Glomerular visceral epithelial cell (primary cell): ENCODE measurements around the gene IL15RA.
"Not testable (repeated sequence)": the region's sequence is repeated elsewhere in the genome, so short reads cannot be mapped to it uniquely, and the experiment has no call there.

Experiments
- DNase-seq: peaks from one replicate; pipeline ENCODE4 v3.0.0-alpha.2; 2016; ENCODE audit errors: extremely low spot score

IL15RA gene

GRCh38 chr10:5970527-5970926, 6.8 kb downstream of the IL15RA start:
- no peak for DNase-seq

GRCh38 chr10:5970066-5970465, 7.3 kb downstream of the IL15RA start:
- DNase-seq = no peak

DNA sequence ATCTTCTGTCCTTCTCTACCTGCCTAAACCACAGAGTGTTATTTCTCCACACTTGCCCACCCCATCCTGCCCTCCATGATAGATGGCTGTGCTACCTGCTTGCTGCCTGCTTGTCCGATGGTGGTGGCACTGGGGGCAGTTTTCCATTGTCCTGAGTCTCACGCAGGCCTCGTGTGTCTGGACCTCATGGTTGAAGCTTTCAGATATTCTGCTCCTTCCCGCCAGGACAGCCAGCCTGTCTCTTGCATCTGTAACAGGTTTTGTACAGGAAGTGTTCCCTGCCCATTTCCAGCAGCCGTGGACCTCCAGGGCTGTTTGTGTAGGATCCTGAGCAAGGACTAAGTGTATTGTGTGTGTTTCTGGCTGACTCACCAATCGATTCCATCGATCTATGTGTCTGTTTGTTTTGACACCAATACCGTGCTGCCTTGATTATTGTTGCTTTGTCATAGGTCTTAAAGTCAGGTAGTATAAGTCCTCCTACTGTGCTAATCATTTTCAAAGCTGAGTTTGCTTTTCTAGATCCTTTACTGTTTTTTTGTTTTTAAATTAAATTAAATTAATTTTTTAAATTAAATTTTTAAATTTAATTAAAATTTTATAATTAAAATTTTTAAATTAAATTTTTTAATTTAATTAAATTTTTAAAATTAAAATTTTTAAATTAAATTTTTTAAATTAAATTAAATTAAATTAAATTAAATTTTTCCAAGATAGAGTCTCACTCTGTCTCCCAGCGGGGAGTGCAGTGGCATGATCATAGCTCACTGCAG, 8.5 kb downstream of the IL15RA start:
- no peak for DNase-seq

DNA sequence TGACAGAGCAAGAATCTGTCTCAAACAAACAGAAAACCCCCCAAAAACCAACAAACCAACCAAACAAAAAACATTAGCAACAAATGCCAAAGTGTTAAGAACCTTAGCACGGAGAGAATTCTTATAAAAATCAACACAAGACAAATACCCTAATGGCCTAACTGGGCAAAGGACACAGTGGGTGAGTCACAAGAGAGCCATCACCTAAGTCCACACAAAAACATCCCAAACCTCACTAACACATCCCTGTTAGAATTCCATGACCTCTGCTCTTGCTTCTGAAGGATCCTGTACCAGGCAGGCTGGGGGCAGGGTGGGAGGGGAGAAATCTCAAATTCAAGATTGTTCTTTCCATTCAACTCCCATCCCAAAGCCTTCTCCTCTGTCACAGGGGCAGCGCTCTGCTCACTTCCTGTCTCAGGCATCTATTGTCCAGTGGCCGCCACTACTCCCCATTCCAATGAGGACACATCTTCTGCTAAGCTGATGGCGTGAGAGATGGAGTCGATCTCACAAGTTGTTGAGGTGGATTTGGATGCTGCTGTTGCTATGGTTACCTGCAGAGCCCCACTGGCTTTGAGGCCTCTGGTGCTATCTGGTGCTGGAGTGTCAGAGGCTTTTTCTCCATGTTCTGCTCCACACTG, 9.2 kb downstream of the IL15RA start:
- no peak for DNase-seq

- DNase-seq = peak; percentile 53
Measured at GRCh38 chr10:5965266-5965665, 12.1 kb downstream of the IL15RA start.

GRCh38 chr10:5964736-5965135, 12.6 kb downstream of the IL15RA start:
- DNase-seq = no peak

- DNase-seq = no peak
Measured at GRCh38 chr10:5963591-5963990, 13.8 kb downstream of the IL15RA start.

GRCh38 chr10:5963071-5963470, 14.3 kb downstream of the IL15RA start:
- no peak for DNase-seq

- not testable (repeated sequence) for DNase-seq
Measured at GRCh38 chr10:5962358-5962940, 14.9 kb downstream of the IL15RA start.

GRCh38 chr10:5961405-5962100, 15.8 kb downstream of the IL15RA start:
- no peak for DNase-seq

- DNase-seq = not testable (repeated sequence)
Measured at GRCh38 chr10:5960973-5961275, 16.4 kb downstream of the IL15RA start.

DNA sequence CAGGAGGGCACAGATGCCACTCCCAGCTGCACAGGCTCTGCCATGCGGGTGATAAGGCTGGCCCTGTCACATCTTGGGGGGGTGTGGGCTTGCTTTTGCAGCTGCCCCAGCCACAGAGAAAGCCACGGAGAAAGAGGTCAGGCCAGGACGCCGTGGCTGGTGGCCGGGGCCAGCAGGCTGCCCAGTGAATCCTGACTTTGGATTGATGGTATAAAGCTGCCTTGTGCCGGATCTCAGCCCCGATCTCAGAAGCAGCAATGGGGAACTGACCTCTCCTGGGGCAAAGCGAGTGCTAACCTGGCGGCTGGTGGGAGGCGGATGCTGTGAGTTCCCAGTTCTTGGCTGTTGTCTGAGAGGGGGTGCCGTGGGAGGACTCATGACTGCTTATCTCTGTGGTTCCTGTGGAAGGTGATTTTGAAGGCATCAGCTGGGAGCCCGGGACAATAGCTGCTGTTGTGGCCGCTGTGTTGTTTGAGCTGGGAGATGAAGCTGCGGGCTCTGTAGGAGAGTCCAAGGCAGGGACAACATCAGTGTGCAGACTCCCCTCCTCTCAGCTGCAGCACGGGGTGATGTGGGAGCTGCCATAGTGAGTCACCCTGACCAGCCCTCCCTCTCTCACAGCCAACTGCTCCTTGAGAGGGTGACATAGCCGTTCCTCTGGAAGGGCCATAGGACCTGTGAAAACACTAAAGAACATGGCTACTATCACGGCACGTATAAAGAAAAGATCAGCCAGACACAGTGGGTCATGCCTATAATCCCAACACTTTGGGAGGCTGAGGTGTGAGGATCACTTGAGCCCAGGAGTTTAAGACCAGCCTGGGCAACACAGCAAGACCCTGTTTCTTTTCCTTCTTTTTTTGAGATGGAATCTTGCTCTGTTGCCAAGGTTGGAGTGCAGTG, 17.0 kb downstream of the IL15RA start:
- no peak for DNase-seq

DNA sequence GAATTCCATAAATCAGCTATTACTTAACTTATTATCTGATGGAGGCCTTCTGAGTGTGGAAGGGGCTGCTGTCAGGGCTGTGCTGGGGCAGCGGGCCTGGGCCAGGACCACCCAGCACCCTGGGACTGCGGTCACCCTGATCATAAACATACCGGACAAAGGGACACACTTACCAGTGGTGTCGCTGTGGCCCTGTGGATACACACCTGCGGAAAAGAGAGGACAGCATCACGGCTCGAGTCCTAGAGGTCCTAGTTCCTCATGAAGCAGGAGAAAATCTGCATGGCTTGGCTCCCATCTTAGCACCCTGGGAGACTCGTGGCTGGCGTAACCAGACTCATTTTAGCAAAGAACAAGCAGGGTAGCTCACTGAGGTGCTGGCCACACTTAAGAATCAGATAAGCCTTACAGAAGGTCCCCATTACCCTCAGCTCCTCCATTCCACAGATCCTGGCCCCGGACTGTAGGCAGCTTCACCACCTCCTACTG, 17.7 kb downstream of the IL15RA start:
- DNase-seq = no peak

DNA sequence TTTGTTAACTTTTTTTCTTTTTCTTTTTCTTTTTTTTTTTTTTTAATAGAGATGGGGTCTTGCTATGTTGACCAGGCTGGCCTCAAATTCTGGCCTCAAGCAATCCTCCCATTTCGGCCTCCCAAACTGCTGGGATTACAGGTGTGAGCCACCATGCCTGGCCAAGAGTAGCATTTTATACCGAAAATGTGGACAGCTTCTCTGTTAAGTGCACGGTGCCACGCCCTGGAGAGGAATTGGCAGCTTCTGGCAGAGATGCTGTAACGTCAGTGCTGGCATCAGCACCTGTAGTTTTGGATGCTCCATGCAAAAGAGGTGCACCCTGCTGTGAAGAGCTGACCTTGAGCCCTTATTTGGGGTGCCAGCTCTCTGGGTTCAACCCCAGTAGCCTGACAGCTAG, 18.2 kb downstream of the IL15RA start:
- no peak for DNase-seq

DNA sequence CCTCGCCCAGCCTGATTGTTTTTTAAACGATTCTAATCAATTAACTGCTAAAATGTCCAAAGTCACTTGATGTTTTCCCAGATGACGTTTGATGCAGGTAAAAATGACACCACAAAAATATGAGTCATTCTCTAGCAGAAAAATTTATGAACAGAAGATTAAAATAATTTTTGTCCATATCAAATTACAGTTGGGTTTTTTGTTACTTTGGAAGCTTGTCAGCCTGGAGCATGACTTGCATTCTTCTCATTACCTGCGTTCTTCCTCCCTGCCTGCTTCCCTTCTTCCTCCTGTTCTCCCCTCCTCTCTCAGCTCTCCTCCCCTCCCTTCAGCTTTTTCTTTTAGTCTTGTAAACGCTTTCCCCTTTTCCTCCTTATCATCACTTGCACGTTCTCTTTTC, 18.7 kb downstream of the IL15RA start:
- DNase-seq = no peak

DNA sequence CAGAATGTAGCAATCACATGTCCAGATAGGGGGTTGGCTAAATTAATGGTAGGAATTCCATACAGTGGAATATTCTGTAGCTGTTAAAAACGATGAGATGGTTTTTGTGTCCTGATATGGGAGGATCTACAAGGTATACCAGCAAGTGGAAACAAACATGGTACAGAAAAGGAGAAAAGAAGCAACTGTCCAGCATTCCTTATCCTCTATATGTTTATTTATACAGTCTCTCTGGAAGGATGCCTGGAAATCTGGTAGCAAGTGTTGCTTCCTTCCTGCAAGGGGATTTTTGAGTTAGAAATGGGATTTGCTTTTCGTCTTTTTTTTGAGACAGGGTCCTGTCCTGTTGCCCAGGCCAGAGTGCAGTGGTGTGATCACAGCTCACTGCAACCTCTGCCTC, 19.3 kb downstream of the IL15RA start:
- no peak for DNase-seq

- no peak for DNase-seq
Measured at GRCh38 chr10:5956146-5956936, 21.0 kb downstream of the IL15RA start.

DNA sequence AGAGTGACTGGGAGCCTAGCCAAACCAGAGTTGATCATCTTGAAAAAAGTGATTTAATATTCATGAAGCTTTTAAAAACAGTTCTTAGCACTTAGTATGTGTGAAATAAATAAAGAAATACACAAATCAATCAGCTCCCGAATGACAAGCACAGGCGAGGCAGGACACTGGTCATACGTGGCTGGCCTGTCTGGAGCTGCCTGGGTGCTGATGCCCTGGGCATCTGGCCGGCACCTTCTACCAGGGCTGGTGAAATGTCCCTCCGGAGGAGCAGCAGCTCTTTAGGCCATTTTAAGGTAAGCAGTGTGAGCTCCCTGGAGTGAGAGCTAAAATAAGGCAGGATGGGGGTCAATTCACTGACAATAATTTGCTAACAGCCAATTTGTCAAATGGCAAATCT, 23.7 kb downstream of the IL15RA start:
- DNase-seq = no peak

GRCh38 chr10:5952731-5953385, 24.5 kb downstream of the IL15RA start:
- no peak for DNase-seq

- DNase-seq = no peak
Measured at GRCh38 chr10:5951721-5952407, 25.5 kb downstream of the IL15RA start.
